Astrocyte of the cerebellum (primary cell): ENCODE measurements around the gene SLC38A10.

Experiments
- DNase-seq: peaks from one replicate; pipeline ENCODE4 v3.0.0-alpha.2; 2011; ENCODE audit warnings: low read depth
- H3K4me3 ChIP-seq: 2 replicates; pipeline ENCODE4 v1.5.1; 2011; ENCODE audit warnings: mild to moderate bottlenecking, low read depth, low read length, moderate library complexity
- in situ Hi-C: cut with HindIII; loops from 2 replicates; pipeline ENCODE4 v1.10.0; 2017; ENCODE audit warnings: low sequenced_read_pairs
- TF ChIP-seq, protein P1 (sequence below): IDR thresholded peaks from 2 replicates; pipeline ENCODE4 v1.5.1; 2012; ENCODE audit warnings: low read length, low read depth, moderate library complexity, mild to moderate bottlenecking; ENCODE audit errors: missing control alignments

The SLC38A10 gene

DNA sequence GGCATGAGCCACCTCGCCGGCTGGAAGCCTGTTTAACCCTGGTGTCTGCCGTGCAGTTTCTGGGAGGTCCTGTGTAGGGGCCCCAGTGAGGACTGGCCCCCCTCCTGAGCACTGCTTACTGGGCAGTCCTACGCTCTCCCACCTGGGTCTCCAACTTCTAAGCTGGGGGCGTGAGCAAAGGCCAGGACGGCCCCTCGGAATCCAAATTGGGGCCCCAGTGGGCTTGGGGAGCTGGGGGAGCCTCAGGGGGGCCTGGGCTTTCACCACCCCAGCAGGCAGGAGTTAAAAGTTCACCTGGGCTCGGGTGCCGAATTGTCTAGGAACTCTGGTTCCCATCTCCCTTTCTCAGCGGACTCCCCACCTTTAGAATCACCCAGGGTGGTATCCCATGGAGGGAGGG lies 7.2 kb upstream of the SLC38A10 start:
- DNase-seq, result no peak
- TF ChIP-seq, protein P1, sequence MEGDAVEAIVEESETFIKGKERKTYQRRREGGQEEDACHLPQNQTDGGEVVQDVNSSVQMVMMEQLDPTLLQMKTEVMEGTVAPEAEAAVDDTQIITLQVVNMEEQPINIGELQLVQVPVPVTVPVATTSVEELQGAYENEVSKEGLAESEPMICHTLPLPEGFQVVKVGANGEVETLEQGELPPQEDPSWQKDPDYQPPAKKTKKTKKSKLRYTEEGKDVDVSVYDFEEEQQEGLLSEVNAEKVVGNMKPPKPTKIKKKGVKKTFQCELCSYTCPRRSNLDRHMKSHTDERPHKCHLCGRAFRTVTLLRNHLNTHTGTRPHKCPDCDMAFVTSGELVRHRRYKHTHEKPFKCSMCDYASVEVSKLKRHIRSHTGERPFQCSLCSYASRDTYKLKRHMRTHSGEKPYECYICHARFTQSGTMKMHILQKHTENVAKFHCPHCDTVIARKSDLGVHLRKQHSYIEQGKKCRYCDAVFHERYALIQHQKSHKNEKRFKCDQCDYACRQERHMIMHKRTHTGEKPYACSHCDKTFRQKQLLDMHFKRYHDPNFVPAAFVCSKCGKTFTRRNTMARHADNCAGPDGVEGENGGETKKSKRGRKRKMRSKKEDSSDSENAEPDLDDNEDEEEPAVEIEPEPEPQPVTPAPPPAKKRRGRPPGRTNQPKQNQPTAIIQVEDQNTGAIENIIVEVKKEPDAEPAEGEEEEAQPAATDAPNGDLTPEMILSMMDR, result no peak
- no peak overlapping the region for H3K4me3 ChIP-seq
- in situ Hi-C loops, result no loop called here

GRCh38 chr17:81301195-81302144 lies 6.4 kb upstream of the SLC38A10 start:
- TF ChIP-seq, protein P1, result no peak
- no peak overlapping the region for H3K4me3 ChIP-seq
- in situ Hi-C loops, result no loop called here
- DNase-seq, result no peak

GRCh38 chr17:81300586-81301155 lies 5.6 kb upstream of the SLC38A10 start:
- no peak for DNase-seq
- in situ Hi-C loops, result no loop called here
- H3K4me3 ChIP-seq, result no peak overlapping the region
- TF ChIP-seq, protein P1, result no peak

GRCh38 chr17:81299846-81300585 lies 4.9 kb upstream of the SLC38A10 start:
- no peak for DNase-seq
- in situ Hi-C loops, result no loop called here
- TF ChIP-seq, protein P1, result no peak
- no peak overlapping the region for H3K4me3 ChIP-seq

GRCh38 chr17:81298991-81299738 lies 4.1 kb upstream of the SLC38A10 start:
- in situ Hi-C loops, result no loop called here
- H3K4me3 ChIP-seq, result no peak overlapping the region
- no peak for DNase-seq
- TF ChIP-seq, protein P1, result no peak
